GM19099 (cell line): ENCODE data around the gene CFAP54.

Experiments
- POLR2A ChIP-seq: IDR thresholded peaks from 3 replicates; pipeline ENCODE4 v1.6.1; 2011; ENCODE audit warnings: low read depth; ENCODE audit not compliant: insufficient read length; ENCODE audit errors: extremely low read depth

CFAP54 gene

DNA sequence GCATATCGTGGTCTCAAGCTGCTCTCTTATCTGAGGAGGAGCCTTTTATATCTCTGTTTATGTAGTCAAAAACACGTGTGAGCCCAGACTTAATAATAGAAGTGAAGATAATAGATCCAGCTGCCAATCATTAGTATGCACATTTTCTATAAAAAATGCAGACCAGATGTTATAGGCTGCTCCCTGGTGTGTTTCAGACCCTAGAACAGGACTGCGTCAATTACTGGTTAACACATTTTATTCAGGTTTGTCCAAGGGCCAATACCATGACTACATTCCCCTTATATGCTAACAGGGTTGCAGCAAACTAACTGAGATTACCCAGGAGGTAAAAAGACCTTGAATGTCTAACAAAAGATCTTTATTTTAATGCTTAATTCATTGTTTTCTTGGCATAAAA lies 319.2 kb downstream of the CFAP54 start:
- TF ChIP-seq POLR2A = no peak

DNA sequence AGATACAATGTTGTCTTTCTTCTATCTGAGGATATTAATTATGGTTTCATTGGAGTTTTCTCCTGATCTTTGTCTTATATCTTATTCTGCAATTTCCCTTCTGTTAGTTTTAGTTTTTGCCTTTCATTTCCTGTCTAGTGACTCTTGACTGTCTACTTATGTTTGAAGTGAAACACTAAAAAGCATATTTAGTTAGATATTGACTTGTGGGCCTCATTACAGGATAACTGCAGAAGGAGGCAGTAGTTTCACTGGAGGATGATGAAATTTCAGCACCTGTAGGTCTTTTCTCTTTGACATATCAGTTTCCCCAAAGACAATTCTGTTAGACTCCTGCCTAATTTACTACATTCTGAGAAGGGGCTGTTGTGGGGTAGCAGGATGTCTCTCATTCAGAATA lies 320.1 kb downstream of the CFAP54 start:
- TF ChIP-seq POLR2A = no peak

DNA sequence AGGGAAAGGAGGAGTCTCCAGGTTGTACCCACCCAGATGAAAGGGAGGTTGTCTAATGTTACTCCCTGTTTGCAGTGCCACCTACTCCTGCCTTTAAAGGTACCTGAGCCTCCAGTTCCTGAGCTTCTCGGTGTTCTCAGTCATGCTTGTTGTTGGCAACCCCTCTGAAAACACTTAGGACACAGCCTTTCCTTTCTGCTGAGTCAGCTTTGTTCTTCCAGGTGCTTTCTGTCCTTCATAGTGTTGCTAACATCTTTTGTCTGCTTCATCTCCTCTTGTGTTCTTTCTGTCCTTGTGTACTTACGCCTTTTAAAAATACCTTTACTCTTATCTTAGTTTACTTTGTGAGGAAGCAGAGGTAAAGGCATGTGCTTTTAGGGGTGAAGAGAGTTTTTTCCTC lies 320.7 kb downstream of the CFAP54 start:
- TF ChIP-seq POLR2A = no peak

DNA sequence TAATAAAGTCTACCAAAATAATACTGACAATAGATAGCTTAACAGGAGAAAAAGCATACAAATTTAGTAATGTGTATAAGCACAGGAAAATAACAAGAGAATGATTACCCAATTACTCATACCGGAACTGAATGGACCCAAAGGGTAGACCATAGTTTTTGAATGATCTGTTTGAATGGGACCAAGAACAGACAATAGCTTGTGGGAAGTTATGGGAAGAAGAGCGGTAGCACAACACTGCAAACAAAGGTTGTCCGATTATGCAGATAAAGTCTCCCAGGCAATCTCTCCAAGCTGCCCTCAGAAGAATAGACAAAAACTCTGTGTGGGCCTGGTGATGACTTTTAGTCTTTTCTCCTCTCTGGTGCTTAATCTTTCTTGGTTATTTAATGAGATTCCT lies 321.1 kb downstream of the CFAP54 start:
- no peak for TF ChIP-seq POLR2A

DNA sequence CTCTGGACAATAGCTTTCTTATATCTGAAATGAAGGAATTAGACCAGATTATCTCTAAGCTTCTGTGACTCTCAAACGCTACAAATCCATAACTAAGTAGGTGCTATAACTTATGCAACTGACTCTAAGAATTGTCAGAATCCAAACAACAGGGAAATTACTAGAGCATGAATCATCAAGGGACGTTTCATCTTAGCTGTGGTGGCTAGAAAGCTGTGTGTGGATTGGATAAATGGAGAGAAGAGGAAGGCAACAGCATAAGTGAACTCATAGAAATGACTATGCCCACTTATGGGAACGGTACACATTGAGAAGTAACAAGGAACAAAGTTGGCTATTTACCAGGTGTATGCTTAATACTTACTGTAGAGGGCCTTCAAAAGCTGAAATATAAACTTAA lies 321.7 kb downstream of the CFAP54 start:
- no peak for TF ChIP-seq POLR2A

DNA sequence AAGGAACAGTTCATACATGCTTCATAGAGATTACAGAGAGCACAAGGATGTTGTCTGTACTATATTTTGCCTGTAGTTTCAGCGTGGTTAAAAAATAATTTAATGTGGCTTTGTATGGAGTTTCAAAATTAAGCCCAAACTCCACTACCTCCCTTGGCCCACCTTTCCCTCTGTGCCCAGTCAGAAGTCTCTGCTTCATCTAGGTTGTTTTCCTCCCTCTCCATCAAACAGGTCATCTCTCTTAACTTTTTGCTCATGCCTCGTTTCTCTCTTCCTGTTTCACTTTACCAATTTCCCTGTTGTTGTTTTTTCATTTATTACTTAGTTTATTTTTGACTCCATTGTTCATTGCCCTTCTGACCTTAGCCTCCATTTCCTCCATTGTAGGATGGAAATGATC lies 322.8 kb downstream of the CFAP54 start:
- TF ChIP-seq POLR2A = no peak

DNA sequence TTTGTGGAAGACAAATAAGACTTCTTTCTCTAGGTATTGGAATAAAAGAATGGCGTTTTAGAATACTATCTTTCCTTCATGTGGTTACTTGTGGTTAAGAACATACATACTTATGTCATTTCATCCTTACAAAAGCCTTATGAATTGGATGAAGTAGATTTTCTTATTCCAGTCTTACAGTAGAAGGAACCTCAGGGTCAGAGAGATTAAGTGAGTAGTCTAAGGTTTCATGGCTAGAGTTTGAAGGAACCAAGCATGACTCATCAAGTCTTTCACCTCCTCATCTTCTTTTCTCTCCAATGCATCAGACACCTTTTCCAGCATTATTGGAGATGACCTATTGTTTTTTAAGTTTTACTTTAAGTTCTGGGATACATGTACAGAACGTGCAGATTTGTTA lies 324.8 kb downstream of the CFAP54 start:
- TF ChIP-seq POLR2A = no peak

DNA sequence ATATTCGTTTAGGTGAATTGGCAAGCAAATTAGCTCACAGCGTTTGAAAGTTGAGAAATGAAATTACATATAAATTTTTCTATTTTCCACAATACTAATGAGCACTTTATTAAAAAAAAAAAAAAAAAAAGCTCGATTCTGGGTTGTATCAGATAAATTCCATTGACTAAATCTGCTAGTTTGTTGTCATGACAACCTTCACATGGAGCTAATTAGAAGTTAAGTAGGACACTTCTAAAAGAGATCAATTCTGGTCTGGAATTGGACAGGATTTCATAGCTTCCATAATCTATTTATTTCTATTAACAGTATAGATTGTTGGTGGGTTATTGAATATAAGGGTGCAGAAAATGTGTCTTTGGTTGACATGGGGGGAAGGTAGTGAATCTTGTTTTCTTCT lies 332.2 kb downstream of the CFAP54 start:
- TF ChIP-seq POLR2A = no peak

DNA sequence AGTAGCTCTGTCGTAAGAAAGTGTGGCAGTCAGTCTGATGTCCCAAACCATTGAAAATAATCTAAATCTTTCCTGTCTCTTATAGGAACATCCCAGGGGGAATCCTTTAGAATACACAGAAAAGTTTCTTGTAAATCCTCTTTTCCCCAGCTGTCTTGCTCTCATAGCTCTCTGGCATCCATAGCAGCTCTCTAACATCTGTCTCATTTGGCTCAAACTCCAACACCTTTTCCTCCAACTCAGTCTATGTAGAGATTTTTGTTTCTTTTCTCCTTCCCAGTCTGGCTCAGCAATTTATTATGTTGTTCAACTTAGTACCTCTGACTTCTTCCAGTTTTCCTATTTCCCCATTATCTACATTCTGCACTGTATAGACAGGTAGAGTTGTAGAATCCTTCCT lies 333.3 kb downstream of the CFAP54 start:
- TF ChIP-seq POLR2A = no peak

DNA sequence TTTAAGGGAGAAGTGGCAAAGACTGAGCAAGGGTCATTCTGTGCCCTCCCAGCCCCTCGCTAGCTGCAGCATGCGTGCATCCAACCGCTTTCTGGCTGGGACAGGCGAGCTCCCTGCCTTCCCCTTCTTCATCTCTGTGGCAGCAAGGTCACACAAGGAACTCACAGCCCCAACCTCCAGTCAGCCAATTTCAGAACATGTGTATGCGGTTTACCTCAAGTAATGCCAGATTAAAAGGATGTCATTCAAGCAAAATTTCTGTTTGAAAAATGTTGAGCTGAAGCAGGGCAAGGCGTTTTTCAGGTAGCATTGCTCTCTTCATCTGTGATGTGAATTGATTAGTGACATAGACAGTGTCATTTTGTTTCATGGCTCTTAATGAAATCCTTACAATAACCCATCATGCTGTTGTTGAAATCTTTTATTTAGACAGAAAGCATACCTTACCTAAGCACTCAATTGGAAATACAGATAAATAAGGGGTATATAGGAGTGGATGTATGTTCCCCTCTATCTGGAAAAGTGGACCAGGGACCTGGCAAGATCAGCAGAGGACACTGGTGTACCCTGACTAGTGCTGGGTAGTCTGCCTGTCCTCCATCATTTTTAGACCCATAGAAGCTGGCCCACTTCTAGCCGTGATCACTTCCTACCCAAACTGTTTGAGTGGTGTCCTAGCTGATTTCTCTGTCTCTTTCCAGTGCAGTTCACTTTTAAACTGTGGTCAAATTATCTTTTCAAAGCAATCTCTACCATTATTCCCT lies 334.9 kb downstream of the CFAP54 start:
- TF ChIP-seq POLR2A = no peak

DNA sequence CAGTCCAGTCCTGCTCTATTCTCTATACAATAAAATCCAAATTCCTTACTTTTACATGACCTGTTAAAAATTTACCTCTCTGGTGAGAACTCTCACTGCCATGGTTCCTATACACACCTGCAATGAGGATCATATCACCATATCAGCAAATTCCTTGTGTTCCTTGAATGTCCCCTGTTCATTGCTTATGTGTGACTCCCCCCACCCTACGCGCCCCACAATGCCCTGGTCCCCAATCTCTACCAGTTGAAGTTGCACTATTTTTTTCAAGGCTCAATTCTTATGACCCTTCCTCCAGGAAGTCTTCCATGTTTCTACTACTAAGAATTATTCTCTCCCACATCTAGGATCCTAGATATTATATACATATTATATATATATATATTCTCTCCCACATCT lies 335.5 kb downstream of the CFAP54 start:
- no peak for TF ChIP-seq POLR2A

DNA sequence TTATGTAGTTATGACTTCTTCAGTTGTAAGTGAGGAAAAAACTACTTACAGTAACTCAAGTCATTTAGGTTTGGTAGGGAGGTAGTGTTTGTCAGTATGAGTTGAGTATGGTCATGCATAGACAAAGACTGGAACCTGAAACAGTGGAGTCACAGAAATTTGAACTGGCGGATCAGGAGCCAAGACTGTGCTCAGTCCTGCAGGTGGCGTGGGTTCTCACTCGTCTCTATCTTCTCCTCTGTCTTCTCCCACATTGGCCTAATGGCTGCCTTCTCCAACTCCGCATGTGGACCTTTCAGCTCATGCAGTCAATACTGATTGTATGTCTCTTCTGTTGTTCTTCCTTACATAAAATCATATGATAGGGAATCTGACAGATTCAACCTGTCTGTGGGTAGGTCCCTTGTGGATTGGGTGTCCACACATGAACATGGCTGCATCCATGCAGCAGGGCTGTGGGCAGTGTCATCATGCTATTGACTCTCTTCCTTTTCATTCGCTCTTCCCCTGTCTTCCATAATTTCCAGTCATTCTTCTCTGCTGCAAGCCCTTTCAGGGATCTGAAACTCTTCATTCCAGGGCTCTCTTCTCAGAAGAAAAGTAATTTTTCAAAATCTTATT lies 338.9 kb downstream of the CFAP54 start:
- no peak for TF ChIP-seq POLR2A

DNA sequence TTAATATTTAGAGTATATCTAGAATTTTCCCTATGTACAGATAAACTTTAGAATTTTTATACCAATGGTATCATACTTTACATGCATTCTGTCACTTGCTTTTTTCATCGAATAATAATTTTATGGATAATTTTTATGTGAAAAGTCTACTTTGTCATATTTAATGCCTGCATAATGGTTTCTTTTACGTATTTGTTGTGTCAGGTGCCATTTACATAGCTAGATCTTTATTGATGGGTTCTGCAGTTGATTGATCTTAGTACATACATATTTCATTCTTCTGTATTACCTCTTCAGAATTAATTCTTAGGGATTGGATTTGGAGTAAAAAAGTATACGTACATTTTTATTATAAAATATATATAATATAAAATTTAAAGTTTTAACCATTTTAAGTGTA lies 340.0 kb downstream of the CFAP54 start:
- TF ChIP-seq POLR2A = no peak

DNA sequence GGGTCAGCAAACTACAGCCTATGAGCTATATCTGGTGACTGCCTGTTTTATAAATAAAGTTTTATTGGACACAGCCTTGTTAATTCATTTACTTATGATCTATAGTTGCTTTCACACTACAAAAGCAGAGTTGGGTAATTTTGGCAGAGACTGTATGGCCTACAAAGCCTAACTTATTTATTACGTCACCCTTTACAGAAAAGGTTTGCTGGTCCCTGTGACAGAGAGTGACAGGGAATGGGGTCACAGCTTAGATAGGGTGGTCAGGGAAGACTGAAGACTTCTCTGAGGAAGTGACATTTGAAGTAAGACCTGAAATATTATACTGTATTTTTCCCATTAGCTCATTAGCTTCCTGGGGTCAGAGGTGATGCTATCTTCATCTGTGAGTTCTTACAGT lies 342.0 kb downstream of the CFAP54 start:
- no peak for TF ChIP-seq POLR2A

DNA sequence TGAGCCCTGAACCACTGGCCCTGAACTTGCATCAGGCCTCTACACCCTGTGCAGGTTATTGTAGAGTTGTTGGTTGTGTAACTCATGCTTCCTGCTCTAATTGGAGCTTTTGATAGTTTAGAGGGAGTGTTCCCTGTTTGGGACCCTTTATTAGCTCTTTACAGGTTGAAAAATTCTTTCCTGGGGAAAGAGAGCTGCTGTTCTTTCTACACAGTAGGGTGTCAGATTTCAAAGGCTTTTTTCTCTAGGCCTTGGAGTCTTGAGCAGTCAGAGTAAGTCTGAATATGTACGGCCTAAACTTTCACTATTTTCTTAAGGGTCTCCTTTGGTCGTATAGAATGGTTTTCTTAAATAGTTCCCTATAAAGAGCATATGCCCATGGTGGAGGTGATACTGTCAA lies 356.9 kb downstream of the CFAP54 start:
- TF ChIP-seq POLR2A = no peak

DNA sequence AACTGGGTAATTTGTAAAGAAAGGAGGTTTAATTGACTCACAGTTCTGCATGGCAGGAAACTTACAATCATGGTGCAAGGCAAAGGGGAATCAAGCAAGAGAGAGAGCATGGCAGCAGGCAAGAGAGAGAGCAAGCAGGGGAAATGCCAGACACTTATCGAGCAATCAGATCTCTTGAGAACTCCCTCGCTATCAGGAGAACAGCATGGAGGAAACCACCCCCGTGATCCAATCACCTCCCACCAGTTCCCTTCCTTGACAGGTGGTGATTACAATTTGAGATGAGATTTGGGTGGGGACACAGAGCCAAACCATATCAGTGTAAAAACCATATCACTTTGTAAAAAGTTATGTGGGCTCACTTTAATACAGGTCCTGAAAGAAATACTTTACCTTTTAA lies 361.3 kb downstream of the CFAP54 start:
- TF ChIP-seq POLR2A = no peak

DNA sequence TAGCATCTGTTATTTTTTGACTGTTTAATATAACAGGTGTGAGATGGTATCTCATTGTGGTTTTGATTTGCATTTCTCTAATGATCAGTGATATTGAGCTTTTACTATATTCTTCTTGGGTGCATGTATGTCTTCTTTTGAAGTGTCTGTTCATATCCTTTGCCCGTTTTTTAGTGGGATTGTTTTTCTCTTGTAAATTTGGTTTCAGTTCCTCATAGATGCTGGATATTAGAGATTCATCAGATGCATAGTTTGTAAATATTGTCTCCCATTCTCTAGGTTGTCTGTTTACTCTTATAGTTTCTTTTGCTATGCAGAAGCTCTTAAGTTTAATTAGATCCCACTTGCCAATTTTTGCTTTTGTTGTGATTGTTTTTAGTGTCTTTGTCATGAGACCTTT lies 368.8 kb downstream of the CFAP54 start:
- no peak for TF ChIP-seq POLR2A
